MM.1S (cell line): ENCODE results near the gene FAF1.

Experiments
- EZH2phosphoT487 ChIP-seq: fragments of 300-600 bp; sonication (generic); IDR thresholded peaks from 2 replicates; pipeline ENCODE4 v1.6.1; 2018; ENCODE audit warnings: antibody characterized with exemption, low read length
- TF ChIP-seq, protein P1 (sequence below): fragments of 300-600 bp; sonication (generic); IDR thresholded peaks from 2 replicates; pipeline ENCODE4 v1.5.1; 2016; ENCODE audit warnings: antibody characterized with exemption, low read length, mixed read lengths

GRCh38 chr1:50917138-50918137 is 42.6 kb downstream of the FAF1 start:
- TF ChIP-seq, protein P1, sequence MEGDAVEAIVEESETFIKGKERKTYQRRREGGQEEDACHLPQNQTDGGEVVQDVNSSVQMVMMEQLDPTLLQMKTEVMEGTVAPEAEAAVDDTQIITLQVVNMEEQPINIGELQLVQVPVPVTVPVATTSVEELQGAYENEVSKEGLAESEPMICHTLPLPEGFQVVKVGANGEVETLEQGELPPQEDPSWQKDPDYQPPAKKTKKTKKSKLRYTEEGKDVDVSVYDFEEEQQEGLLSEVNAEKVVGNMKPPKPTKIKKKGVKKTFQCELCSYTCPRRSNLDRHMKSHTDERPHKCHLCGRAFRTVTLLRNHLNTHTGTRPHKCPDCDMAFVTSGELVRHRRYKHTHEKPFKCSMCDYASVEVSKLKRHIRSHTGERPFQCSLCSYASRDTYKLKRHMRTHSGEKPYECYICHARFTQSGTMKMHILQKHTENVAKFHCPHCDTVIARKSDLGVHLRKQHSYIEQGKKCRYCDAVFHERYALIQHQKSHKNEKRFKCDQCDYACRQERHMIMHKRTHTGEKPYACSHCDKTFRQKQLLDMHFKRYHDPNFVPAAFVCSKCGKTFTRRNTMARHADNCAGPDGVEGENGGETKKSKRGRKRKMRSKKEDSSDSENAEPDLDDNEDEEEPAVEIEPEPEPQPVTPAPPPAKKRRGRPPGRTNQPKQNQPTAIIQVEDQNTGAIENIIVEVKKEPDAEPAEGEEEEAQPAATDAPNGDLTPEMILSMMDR: no peak
- TF ChIP-seq EZH2phosphoT487: no peak
